ENCODE results near the gene CLSTN2. TPM values are rescaled to one million over a fixed set of nuclear protein-coding genes. Genes with fewer than 3 reads are reported as not detected.
A peak's percentile ranks its signal among the peaks of the same experiment; 100 is the strongest.

CLSTN2 gene
- total RNA-seq, 1 donor from 2014 or later = 143 TPM

DNA sequence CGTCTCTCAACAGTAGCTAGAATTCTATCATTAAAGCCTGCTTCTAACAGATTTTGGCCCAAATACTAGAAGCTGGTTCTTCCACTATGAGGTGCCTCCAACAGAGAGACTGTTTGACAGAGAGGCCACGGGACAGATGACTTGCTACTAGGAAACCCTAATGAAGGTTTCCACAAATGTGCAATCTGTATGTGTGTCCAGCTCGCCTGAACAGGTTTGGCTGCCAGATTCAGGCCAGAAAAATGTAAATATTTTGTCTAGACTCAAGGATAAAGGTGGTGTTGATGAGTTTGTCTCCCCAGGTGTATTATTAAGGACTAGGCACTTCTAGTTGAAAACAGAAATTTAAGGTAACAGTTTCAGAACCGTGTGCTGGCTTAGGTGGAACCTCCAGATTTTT, 651.3 kb downstream of the CLSTN2 start:
- Mint-ChIP-seq H3K4me1 (ENCODE audit: unreplicated experiment) (peaks cover 36% of the 10 kb centered on the region), H3K4me3 (ENCODE audit: unreplicated experiment) (no peak overlapping the region), H3K27me3 (ENCODE audit: unreplicated experiment) (no peaks in the 10 kb centered on the region), H3K9me3 (ENCODE audit: unreplicated experiment) (no peaks in the 10 kb centered on the region), H3K36me3 (ENCODE audit: unreplicated experiment) (no peaks in the 10 kb centered on the region), H3K27ac (ENCODE audit: unreplicated experiment) (peak overlapping the region; percentile 12)
- TF ChIP-seq CTCF (IDR thresholded peaks at IDR 0.05) = no peak
- DNase-seq (ENCODE audit: extremely low spot score, unreplicated experiment) = no peak

DNA sequence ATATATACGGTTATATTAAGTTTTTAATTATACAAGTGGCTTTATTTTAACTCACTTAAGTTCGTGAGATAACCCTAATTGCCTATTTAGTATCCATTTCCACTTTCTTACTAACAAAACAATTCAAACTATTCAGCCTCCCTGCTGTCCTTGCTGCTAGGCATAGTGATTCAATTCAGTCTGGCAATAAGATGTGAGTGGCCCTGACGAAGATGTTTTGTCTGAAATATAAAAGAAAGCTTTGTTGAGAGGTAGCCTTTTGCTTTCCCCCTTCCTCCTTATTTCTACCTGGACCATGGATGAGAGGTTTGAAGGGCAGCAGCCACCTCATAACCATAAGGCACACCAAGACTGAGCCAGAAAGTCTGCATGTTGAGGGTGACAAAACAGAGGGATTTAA, 653.6 kb downstream of the CLSTN2 start:
- Mint-ChIP-seq H3K4me1 (ENCODE audit: unreplicated experiment) (peaks cover 42% of the 10 kb centered on the region), H3K36me3 (ENCODE audit: unreplicated experiment) (no peaks in the 10 kb centered on the region), H3K9me3 (ENCODE audit: unreplicated experiment) (no peaks in the 10 kb centered on the region), H3K27ac (ENCODE audit: unreplicated experiment) (peak overlapping the region; percentile 54), H3K4me3 (ENCODE audit: unreplicated experiment) (no peak overlapping the region), H3K27me3 (ENCODE audit: unreplicated experiment) (peaks cover 4% of the 10 kb centered on the region)
- no peak for DNase-seq (ENCODE audit: extremely low spot score, unreplicated experiment)
- TF ChIP-seq CTCF (IDR thresholded peaks at IDR 0.05) = no peak

GRCh38 chr3:140593766-140594165, 658.8 kb downstream of the CLSTN2 start:
- Mint-ChIP-seq H3K27me3 (ENCODE audit: unreplicated experiment) (peaks cover 4% of the 10 kb centered on the region), H3K4me3 (ENCODE audit: unreplicated experiment) (no peak overlapping the region), H3K9me3 (ENCODE audit: unreplicated experiment) (no peaks in the 10 kb centered on the region), H3K36me3 (ENCODE audit: unreplicated experiment) (no peaks in the 10 kb centered on the region), H3K27ac (ENCODE audit: unreplicated experiment) (no peak overlapping the region), H3K4me1 (ENCODE audit: unreplicated experiment) (peaks cover 31% of the 10 kb centered on the region)
- DNase-seq (ENCODE audit: extremely low spot score, unreplicated experiment) = no peak
- no peak for TF ChIP-seq CTCF (IDR thresholded peaks at IDR 0.05)

DNA sequence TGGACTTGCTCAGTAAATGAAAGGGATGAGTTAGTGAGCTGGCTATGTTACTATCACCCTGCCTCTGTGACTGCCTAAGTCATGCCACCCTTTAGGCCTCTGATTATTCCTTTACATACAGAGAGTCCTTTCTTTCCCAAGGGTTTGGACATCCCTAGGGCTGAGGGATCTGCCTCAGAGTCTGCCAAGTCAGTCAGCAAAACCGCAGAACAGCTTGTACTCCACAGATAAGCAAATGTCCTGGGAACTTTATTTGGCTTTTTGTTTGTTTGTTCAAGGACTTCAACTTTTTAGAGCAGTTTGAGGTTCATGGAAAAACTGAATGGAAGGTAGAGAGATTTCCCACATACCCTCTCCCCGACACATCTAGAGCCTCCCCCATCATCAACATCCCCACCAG, 660.3 kb downstream of the CLSTN2 start:
- peaks cover 4% of the 10 kb centered on the region for H3K27me3 Mint-ChIP-seq (ENCODE audit: unreplicated experiment)
- H3K27ac Mint-ChIP-seq (ENCODE audit: unreplicated experiment) = no peak overlapping the region
- no peak overlapping the region for H3K4me3 Mint-ChIP-seq (ENCODE audit: unreplicated experiment)
- no peaks in the 10 kb centered on the region for H3K9me3 Mint-ChIP-seq (ENCODE audit: unreplicated experiment)
- no peak for DNase-seq (ENCODE audit: extremely low spot score, unreplicated experiment)
- TF ChIP-seq CTCF (IDR thresholded peaks at IDR 0.05) = no peak
- peaks cover 24% of the 10 kb centered on the region for H3K4me1 Mint-ChIP-seq (ENCODE audit: unreplicated experiment)
- no peaks in the 10 kb centered on the region for H3K36me3 Mint-ChIP-seq (ENCODE audit: unreplicated experiment)

DNA sequence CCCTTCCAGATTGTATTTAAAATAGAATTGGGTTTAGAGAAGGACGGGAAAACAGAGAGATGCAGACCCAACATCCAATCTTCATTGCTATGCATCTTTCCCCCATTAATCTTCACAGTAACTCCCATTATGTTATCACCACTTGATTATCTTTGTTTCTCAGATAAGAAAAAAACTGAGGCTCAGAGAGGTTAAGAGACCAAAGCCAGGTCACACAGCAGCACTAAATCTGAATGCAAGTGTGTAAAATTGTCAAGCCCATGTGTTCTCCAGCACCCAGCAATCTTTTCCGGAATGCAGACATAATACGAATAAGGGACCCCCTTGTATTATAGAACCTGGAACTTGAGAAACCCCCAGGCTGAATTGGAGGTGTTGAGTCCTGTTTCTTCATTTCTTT, 662.4 kb downstream of the CLSTN2 start:
- peaks cover 17% of the 10 kb centered on the region for H3K4me1 Mint-ChIP-seq (ENCODE audit: unreplicated experiment)
- H3K27ac Mint-ChIP-seq (ENCODE audit: unreplicated experiment) = no peak overlapping the region
- H3K27me3 Mint-ChIP-seq (ENCODE audit: unreplicated experiment) = peaks cover 4% of the 10 kb centered on the region
- DNase-seq (ENCODE audit: extremely low spot score, unreplicated experiment) = no peak
- H3K9me3 Mint-ChIP-seq (ENCODE audit: unreplicated experiment) = no peaks in the 10 kb centered on the region
- H3K4me3 Mint-ChIP-seq (ENCODE audit: unreplicated experiment) = no peak overlapping the region
- H3K36me3 Mint-ChIP-seq (ENCODE audit: unreplicated experiment) = no peaks in the 10 kb centered on the region
- TF ChIP-seq CTCF (IDR thresholded peaks at IDR 0.05) = no peak

Data from osteocyte (in vitro differentiated cells).